ENCODE data around the gene PDRG1. TPM values are rescaled to one million over a fixed set of nuclear protein-coding genes. Genes with fewer than 3 reads are reported as not detected.

Gene PDRG1
- total and polyA plus RNA-seq, 2 donors from 2014 or later = 10.4 to 22.5 TPM

- no peak for FAIRE-seq
- intact Hi-C loops (cut with DNase I) = no loop called here
Measured at GRCh38 chr20:31925631-31926030, 26.2 kb downstream of the PDRG1 start.

GRCh38 chr20:31924561-31924960 lies 27.3 kb downstream of the PDRG1 start:
- no peaks in the 10 kb centered on the region for H3K4me1 ChIP-seq (ENCODE audit: control insufficient read depth in 2 of 3, insufficient read depth in 2 of 3, low read depth in 1 of 3, low read length in 3 of 3)
- no peaks in the 10 kb centered on the region for H3K36me3 ChIP-seq (ENCODE audit: control insufficient read depth in 2 of 3, insufficient read depth in 3 of 3, low read length in 3 of 3)
- no peaks in the 10 kb centered on the region for H3K9me3 ChIP-seq (ENCODE audit: control insufficient read depth in 2 of 3, insufficient read depth in 1 of 3, low read length in 3 of 3)
- no peak for TF ChIP-seq CTCF (IDR thresholded peaks at IDR 0.05; ENCODE audit: borderline replicate concordance, extremely low read depth, insufficient read depth)
- no peak overlapping the region for H3K27ac ChIP-seq (ENCODE audit: low read depth in 2 of 2, low read length in 2 of 2)
- H3K9ac ChIP-seq (ENCODE audit: low read length in 3 of 3) = no peak overlapping the region
- intact Hi-C loops (cut with DNase I) = no loop called here
- H3K27me3 ChIP-seq (ENCODE audit: control insufficient read depth, insufficient read depth, low read length) = no peaks in the 10 kb centered on the region
- H3K4me3 ChIP-seq (ENCODE audit: low read length in 3 of 3) = no peak overlapping the region
- FAIRE-seq (no peak), DNase-seq (no peak)

More at GRCh38 chr20:31925631-31926030, 26.2 kb downstream of the PDRG1 start:
- no peak for TF ChIP-seq CTCF (IDR thresholded peaks at IDR 0.05; ENCODE audit: borderline replicate concordance, extremely low read depth, insufficient read depth)
- no peaks in the 10 kb centered on the region for H3K36me3 ChIP-seq (ENCODE audit: control insufficient read depth in 2 of 3, insufficient read depth in 3 of 3, low read length in 3 of 3)
- H3K27ac ChIP-seq (ENCODE audit: low read depth in 2 of 2, low read length in 2 of 2) = no peak overlapping the region
- H3K4me3 ChIP-seq (ENCODE audit: low read length in 3 of 3) = no peak overlapping the region
- H3K27me3 ChIP-seq (ENCODE audit: control insufficient read depth, insufficient read depth, low read length) = no peaks in the 10 kb centered on the region
- no peak for DNase-seq
- H3K9ac ChIP-seq (ENCODE audit: low read length in 3 of 3) = no peak overlapping the region
- no peaks in the 10 kb centered on the region for H3K4me1 ChIP-seq (ENCODE audit: control insufficient read depth in 2 of 3, insufficient read depth in 2 of 3, low read depth in 1 of 3, low read length in 3 of 3)
- no peaks in the 10 kb centered on the region for H3K9me3 ChIP-seq (ENCODE audit: control insufficient read depth in 2 of 3, insufficient read depth in 1 of 3, low read length in 3 of 3)

- FAIRE-seq (no peak), DNase-seq (peak; percentile 35 to 67 (median 60))
- Histone ChIP-seq H3K9ac (ENCODE audit: low read length in 3 of 3) (no peak overlapping the region), H3K27ac (ENCODE audit: low read depth in 2 of 2, low read length in 2 of 2) (no peak overlapping the region), H3K4me3 (ENCODE audit: low read length in 3 of 3) (no peak overlapping the region), H3K9me3 (ENCODE audit: control insufficient read depth in 2 of 3, insufficient read depth in 1 of 3, low read length in 3 of 3) (no peaks in the 10 kb centered on the region), H3K36me3 (ENCODE audit: control insufficient read depth in 2 of 3, insufficient read depth in 3 of 3, low read length in 3 of 3) (no peaks in the 10 kb centered on the region), H3K4me1 (ENCODE audit: control insufficient read depth in 2 of 3, insufficient read depth in 2 of 3, low read depth in 1 of 3, low read length in 3 of 3) (no peaks in the 10 kb centered on the region), H3K27me3 (ENCODE audit: control insufficient read depth, insufficient read depth, low read length) (no peaks in the 10 kb centered on the region)
- intact Hi-C loops (cut with DNase I) = no loop called here
- TF ChIP-seq CTCF (IDR thresholded peaks at IDR 0.05; ENCODE audit: borderline replicate concordance, extremely low read depth, insufficient read depth) = no peak
Measured at GRCh38 chr20:31923388-31924331, 28.2 kb downstream of the PDRG1 start.

Measured in kidney (tissue), 14 donors.